Natural killer cell (primary cell): ENCODE measurements around the gene COL15A1. TPM values are rescaled to one million over a fixed set of nuclear protein-coding genes. Genes with fewer than 3 reads are reported as not detected.

Source experiments
- ATAC-seq, 3 donors: fragments of 150-1000 bp in 2 of 3; fragments of 200-7000 bp in 1 of 3; cut with Tn5 transposase; 1 replicate in 1 of 3; 2 replicates in 2 of 3; pipeline ENCODE4 v1.10.0; 2021; ENCODE audit warnings: mild to moderate bottlenecking in 2 of 3, moderate library complexity in 2 of 3
- DNase-seq, 2 donors: peaks; one replicate each; pipeline versions ENCODE4 v3.0.0 to v3.0.0-alpha.2; 2013 to 2021; ENCODE audit warnings: mixed read lengths in 1 of 2
- H3K27ac ChIP-seq: one replicate; pipeline ENCODE4 v1.5.1; 2013; ENCODE audit warnings: mild to moderate bottlenecking, low read length
- H3K27me3 ChIP-seq: one replicate; pipeline ENCODE4 v1.6.1; 2013; ENCODE audit warnings: low read length; ENCODE audit not compliant: control insufficient read depth, insufficient read depth
- H3K36me3 ChIP-seq: one replicate; pipeline ENCODE4 v1.6.1; 2013; ENCODE audit warnings: low read length; ENCODE audit not compliant: control insufficient read depth, insufficient read depth
- H3K4me1 ChIP-seq: one replicate; pipeline ENCODE4 v1.6.1; 2013; ENCODE audit warnings: low read length; ENCODE audit not compliant: control insufficient read depth, insufficient read depth
- H3K4me3 ChIP-seq: one replicate; pipeline ENCODE4 v1.5.1; 2013; ENCODE audit warnings: low read length
- H3K9me3 ChIP-seq: one replicate; pipeline ENCODE4 v1.6.1; 2013; ENCODE audit warnings: low read length; ENCODE audit not compliant: control insufficient read depth, insufficient read depth
- H3K27ac Mint-ChIP-seq, 2 donors: one replicate each; pipeline ENCODE4 v1.8.0; 2022; ENCODE audit warnings: mild to moderate bottlenecking in 2 of 2, mixed read lengths in 2 of 2, moderate library complexity in 1 of 2
- H3K27me3 Mint-ChIP-seq, 2 donors: one replicate each; pipeline ENCODE4 v1.8.0; 2022; ENCODE audit warnings: low read depth in 2 of 2, mixed read lengths in 2 of 2
- H3K36me3 Mint-ChIP-seq: one replicate; pipeline ENCODE4 v1.8.0; 2022; ENCODE audit warnings: mixed read lengths
- H3K4me1 Mint-ChIP-seq, 2 donors: one replicate each; pipeline ENCODE4 v1.8.0; 2022; ENCODE audit warnings: mixed read lengths in 2 of 2
- H3K4me3 Mint-ChIP-seq: one replicate; pipeline ENCODE4 v1.8.0; 2022; ENCODE audit warnings: mild to moderate bottlenecking, moderate library complexity, mixed read lengths
- H3K9me3 Mint-ChIP-seq, 2 donors: one replicate each; pipeline ENCODE4 v1.8.0; 2022; ENCODE audit warnings: mixed read lengths in 2 of 2
- WGBS: methylation state at CpG from one replicate; pipeline ENCODE4 v1.1.7; 2013; ENCODE audit warnings: missing lambda C conversion rate; ENCODE audit not compliant: insufficient coverage; 5-methylcytosine and 5-hydroxymethylcytosine counted together
- intact Hi-C: fragments of 100-400 bp; cut with micrococcal nuclease; formaldehyde crosslinking; loops from one replicate; pipeline ENCODE4 v1.14.2; 2022
- total RNA-seq, 4 donors: library from RNA; stranded (reverse); fragments of 120-200 nt in 1 of 4; gene quantifications; one replicate each; pipeline versions ENCODE4 v1.2.3 to v1.2.4, GENCODE V29; 2013 to 2022
- TF ChIP-seq, protein P1 (sequence below): fragments of 200-600 bp; IDR thresholded peaks from one replicate; pipeline ENCODE4 v1.8.0; 2022; ENCODE audit warnings: antibody characterized with exemption

The COL15A1 gene
- total RNA-seq, 3 donors from 2014 or later (not counting 1 experiment from before 2014, with no cell fraction given), result 0.18 to 0.82 (median 0.19) TPM

- H3K9me3 ChIP-seq, result no peaks in the 10 kb centered on the region
- H3K27ac Mint-ChIP-seq, result no peak overlapping the region
- H3K36me3 ChIP-seq, result no peaks in the 10 kb centered on the region
- intact Hi-C loops, result no loop called here
- WGBS, result 85% methylated on average over 13 of the region's 13 CpGs
- peaks cover 10% of the 10 kb centered on the region for H3K4me1 ChIP-seq
- ATAC-seq, result peak in 1 of 3 donors; percentile 42
- H3K4me1 Mint-ChIP-seq, result peaks cover 0 to 12% of the 10 kb centered on the region in 2 donors
- H3K4me3 ChIP-seq, result no peak overlapping the region
- no peaks in the 10 kb centered on the region for H3K36me3 Mint-ChIP-seq
- H3K27me3 Mint-ChIP-seq, result peaks cover 0 to 5% of the 10 kb centered on the region in 2 donors
- H3K4me3 Mint-ChIP-seq, result no peak overlapping the region
- TF ChIP-seq, protein P1, sequence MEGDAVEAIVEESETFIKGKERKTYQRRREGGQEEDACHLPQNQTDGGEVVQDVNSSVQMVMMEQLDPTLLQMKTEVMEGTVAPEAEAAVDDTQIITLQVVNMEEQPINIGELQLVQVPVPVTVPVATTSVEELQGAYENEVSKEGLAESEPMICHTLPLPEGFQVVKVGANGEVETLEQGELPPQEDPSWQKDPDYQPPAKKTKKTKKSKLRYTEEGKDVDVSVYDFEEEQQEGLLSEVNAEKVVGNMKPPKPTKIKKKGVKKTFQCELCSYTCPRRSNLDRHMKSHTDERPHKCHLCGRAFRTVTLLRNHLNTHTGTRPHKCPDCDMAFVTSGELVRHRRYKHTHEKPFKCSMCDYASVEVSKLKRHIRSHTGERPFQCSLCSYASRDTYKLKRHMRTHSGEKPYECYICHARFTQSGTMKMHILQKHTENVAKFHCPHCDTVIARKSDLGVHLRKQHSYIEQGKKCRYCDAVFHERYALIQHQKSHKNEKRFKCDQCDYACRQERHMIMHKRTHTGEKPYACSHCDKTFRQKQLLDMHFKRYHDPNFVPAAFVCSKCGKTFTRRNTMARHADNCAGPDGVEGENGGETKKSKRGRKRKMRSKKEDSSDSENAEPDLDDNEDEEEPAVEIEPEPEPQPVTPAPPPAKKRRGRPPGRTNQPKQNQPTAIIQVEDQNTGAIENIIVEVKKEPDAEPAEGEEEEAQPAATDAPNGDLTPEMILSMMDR, result no peak
- H3K27me3 ChIP-seq, result no peaks in the 10 kb centered on the region
- H3K9me3 Mint-ChIP-seq, result no peaks in the 10 kb centered on the region
- no peak for DNase-seq
- H3K27ac ChIP-seq, result no peak overlapping the region
Measured at GRCh38 chr9:98989036-98990000, 45.6 kb downstream of the COL15A1 start.

DNA sequence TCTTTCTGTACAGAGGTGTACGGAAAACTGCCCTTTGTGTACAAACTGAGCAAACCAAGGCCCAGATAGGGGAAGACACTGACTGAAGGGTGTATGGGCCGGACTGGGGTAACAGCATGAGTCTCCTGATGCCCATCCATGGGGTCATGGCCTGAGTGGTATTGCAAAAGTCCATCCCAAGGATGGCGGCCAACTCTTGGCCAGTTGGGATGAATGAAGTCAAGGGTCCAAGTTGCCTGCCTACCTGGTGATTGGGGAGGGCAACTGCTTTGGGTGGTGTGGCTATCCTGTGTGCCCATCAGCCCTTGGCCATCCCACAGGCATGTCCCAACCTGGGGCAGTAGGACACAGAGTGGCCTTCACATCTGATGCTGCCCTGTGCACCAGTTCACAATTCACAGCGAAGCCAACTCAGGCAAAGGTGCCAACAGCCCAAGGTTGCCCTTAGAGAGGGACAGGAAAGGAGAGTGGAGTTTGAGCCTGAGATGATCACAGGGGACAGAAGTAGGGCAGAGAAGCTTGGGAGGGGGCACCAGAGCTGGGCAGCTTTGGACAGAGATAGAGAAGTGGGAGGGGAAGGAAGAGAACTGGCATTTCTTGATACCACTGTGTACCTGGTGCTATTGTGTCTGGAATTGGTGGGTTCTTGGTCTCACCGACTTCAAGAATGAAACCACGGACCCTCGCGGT is 46.6 kb downstream of the COL15A1 start:
- ATAC-seq (no peak), DNase-seq (no peak)
- Histone ChIP-seq H3K4me3 (no peak overlapping the region), H3K27ac (no peak overlapping the region), H3K4me1 (peaks cover 10% of the 10 kb centered on the region), H3K36me3 (no peaks in the 10 kb centered on the region), H3K27me3 (no peaks in the 10 kb centered on the region), H3K9me3 (no peaks in the 10 kb centered on the region)
- Mint-ChIP-seq H3K27ac (no peak overlapping the region), H3K36me3 (no peaks in the 10 kb centered on the region), H3K4me1 (peaks cover 0 to 12% of the 10 kb centered on the region in 2 donors), H3K4me3 (no peak overlapping the region), H3K27me3 (peaks cover 0 to 5% of the 10 kb centered on the region in 2 donors), H3K9me3 (no peaks in the 10 kb centered on the region)
- WGBS, result 85% methylated on average over 8 of the region's 8 CpGs
- intact Hi-C loops, result no loop called here
- TF ChIP-seq, protein P1, result no peak

- H3K27ac ChIP-seq, result no peak overlapping the region
- H3K36me3 Mint-ChIP-seq, result no peaks in the 10 kb centered on the region
- peaks cover 0 to 12% of the 10 kb centered on the region in 2 donors for H3K4me1 Mint-ChIP-seq
- peaks cover 10% of the 10 kb centered on the region for H3K4me1 ChIP-seq
- H3K9me3 Mint-ChIP-seq, result no peaks in the 10 kb centered on the region
- TF ChIP-seq, protein P1, result no peak
- no peak overlapping the region for H3K27ac Mint-ChIP-seq
- H3K27me3 Mint-ChIP-seq, result peaks cover 0 to 5% of the 10 kb centered on the region in 2 donors
- no peak for ATAC-seq
- no peaks in the 10 kb centered on the region for H3K27me3 ChIP-seq
- WGBS, result 90% methylated on average over 33 of the region's 33 CpGs
- no peak overlapping the region for H3K4me3 Mint-ChIP-seq
- H3K36me3 ChIP-seq, result no peaks in the 10 kb centered on the region
- no peak for DNase-seq
- intact Hi-C loops, result no loop called here
- H3K4me3 ChIP-seq, result no peak overlapping the region
- no peaks in the 10 kb centered on the region for H3K9me3 ChIP-seq
Measured at GRCh38 chr9:98992107-98992884, 48.6 kb downstream of the COL15A1 start.
